Kidney epithelial cell (primary cell): ENCODE data around the gene ZNF609. TPM values are rescaled to one million over a fixed set of nuclear protein-coding genes. Genes with fewer than 3 reads are reported as not detected.
"Not testable (repeated sequence)": the region's sequence is repeated elsewhere in the genome, so short reads cannot be mapped to it uniquely, and the experiment has no call there.

Experiments
- DNase-seq: peaks from one replicate; pipeline ENCODE4 v3.0.0-alpha.2; 2010; ENCODE audit warnings: low read depth
- H3K27me3 ChIP-seq: 2 replicates; pipeline ENCODE4 v1.6.0; 2011; ENCODE audit warnings: low read length; ENCODE audit not compliant: control insufficient read depth, insufficient read depth
- H3K36me3 ChIP-seq: 2 replicates; pipeline ENCODE4 v1.5.1; 2011; ENCODE audit warnings: low read length; ENCODE audit not compliant: control insufficient read depth, insufficient read depth
- H3K4me3 ChIP-seq: 2 replicates; pipeline ENCODE4 v1.5.1; 2011; ENCODE audit warnings: low read depth, mild to moderate bottlenecking, control low read depth, low read length
- total RNA-seq: library from RNA; depleted of rRNA; stranded (reverse); fragments of >200 nt; gene quantifications from 2 replicates; pipeline ENCODE4 v1.2.3, GENCODE V29; 2015
- TF ChIP-seq, protein P1 (sequence below): IDR thresholded peaks from 2 replicates; pipeline ENCODE4 v1.5.1; 2011; ENCODE audit warnings: mild to moderate bottlenecking, moderate library complexity, low read length, control low read depth, inconsistent platforms; ENCODE audit not compliant: insufficient read depth, poor library complexity, severe bottlenecking

Gene ZNF609
- total RNA-seq, 1 donor from 2014 or later, result 18.4 TPM

DNA sequence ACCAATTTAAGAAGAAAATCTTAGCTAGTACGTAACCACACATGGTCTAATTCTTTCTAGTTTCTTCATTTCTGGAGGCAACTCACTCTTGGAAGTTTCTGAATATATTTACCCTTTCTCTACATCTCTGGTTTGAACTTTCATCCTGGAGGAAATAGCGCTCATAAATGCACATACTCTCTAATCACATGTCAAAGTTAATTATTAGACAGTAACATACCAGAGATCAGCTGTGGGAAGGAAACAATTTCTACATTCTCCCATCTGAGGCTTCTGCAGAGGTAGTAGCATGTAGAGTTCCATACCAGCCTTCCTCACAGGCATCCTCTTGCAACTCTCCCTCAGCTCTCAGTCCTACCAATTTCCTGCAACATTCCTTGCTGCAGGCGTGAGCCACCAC is 182.5 kb downstream of the ZNF609 start:
- Histone ChIP-seq H3K4me3 (no peak overlapping the region), H3K36me3 (no peaks in the 10 kb centered on the region), H3K27me3 (no peaks in the 10 kb centered on the region)
- no peak for DNase-seq
- TF ChIP-seq, protein P1, sequence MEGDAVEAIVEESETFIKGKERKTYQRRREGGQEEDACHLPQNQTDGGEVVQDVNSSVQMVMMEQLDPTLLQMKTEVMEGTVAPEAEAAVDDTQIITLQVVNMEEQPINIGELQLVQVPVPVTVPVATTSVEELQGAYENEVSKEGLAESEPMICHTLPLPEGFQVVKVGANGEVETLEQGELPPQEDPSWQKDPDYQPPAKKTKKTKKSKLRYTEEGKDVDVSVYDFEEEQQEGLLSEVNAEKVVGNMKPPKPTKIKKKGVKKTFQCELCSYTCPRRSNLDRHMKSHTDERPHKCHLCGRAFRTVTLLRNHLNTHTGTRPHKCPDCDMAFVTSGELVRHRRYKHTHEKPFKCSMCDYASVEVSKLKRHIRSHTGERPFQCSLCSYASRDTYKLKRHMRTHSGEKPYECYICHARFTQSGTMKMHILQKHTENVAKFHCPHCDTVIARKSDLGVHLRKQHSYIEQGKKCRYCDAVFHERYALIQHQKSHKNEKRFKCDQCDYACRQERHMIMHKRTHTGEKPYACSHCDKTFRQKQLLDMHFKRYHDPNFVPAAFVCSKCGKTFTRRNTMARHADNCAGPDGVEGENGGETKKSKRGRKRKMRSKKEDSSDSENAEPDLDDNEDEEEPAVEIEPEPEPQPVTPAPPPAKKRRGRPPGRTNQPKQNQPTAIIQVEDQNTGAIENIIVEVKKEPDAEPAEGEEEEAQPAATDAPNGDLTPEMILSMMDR, result no peak

DNA sequence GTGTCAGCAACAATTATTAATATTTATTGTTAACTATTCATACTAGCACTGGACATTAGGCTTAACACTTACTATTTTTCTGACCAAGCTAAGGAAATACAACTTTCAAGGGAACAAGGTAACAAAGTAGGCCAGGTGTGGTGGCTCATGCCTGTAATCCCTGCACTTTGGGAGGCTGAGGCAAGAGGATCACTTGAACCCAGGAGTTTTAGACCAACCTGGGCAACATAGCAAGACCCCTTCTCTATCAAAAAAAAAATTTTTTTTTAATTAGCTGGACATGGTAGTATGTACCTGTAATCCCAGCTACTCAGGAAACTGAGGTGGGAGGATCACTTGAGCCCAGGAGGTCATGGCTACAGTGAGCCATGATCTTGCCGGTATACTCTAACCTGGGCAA is 183.3 kb downstream of the ZNF609 start:
- no peaks in the 10 kb centered on the region for H3K27me3 ChIP-seq
- TF ChIP-seq, protein P1, result no peak
- no peak overlapping the region for H3K4me3 ChIP-seq
- no peaks in the 10 kb centered on the region for H3K36me3 ChIP-seq
- DNase-seq, result no peak

DNA sequence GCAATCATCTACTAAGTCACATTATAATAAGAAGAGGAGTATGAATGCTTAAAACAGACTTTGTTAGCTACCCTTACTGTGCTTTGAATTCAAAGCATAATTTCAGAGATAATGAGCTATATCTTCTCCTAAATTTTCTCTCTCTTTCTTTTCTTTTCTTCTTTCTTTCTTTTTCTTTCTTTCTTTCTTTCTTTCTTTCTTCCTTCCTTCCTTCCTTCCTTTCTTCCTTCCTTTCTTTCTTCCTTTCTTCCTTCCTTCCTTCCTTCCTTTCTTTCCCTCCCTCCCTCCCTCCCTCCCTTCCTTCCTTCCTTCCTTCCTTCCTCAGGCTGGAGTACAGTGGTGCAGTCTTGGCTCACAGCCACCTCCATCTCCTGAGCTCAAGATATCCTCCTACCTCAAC is 184.4 kb downstream of the ZNF609 start:
- not testable (repeated sequence) for H3K4me3 ChIP-seq, H3K36me3 ChIP-seq, H3K27me3 ChIP-seq, DNase-seq

DNA sequence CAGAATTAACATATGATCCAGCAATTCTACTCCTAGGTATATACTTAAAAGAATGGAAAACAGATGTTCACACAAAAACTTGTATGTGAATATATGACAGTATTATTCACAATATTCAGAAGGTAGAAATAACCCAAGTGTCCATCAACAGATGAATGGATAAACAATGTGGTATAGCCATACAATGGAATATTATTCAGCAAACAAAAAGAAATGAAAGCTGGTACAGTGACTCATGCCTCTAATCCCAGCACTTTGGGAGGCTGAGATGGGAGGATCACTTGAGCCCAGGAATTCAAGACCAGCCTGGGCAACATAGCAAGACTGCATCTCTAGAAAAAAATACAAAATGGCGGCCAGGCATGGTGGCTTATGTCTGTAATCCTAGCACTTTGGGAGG is 185.6 kb downstream of the ZNF609 start:
- Histone ChIP-seq H3K4me3 (no peak overlapping the region), H3K36me3 (no peaks in the 10 kb centered on the region), H3K27me3 (no peaks in the 10 kb centered on the region)
- no peak for DNase-seq
- TF ChIP-seq, protein P1, result no peak

DNA sequence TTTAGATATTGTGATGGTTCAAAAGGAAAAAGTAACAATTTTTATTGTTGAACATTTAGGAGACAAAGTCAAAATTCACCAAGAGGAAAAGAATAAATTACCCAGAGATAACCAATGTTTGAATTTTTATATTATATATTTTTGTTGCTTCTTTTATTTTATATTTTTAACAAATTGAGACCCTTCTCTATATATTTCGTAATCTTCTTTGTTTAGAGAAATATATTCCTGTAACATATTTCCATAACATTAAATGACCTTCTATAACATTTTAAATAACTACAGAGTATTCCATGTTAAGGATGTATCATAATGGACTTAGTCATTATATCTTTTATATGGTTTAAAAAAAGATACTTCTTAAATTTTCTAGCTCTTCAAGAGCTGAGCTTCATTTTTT is 187.0 kb downstream of the ZNF609 start:
- DNase-seq, result no peak

DNA sequence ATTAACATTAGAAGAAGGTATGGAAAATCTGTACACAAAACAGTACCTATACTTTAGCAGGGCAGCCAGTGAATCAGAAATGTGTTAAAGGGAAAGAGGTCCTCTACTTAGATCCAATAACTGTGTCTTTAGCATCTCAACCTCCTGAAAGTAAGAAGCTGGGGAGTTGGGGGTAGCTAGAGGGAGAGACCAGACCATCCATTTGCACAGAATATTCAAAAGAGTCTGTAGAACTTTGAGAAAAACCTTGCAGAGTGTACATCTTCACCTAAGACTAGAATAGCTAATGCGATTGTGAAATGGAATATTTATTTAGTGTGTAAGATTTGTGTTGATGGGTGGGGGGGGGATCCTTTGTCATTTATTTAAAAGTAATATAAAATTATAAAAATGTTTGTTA is 190.2 kb downstream of the ZNF609 start:
- Histone ChIP-seq H3K36me3 (no peaks in the 10 kb centered on the region), H3K4me3 (no peak overlapping the region), H3K27me3 (no peaks in the 10 kb centered on the region)
- TF ChIP-seq, protein P1, result no peak
- no peak for DNase-seq

More for the DNA sequence above, 187.0 kb downstream of the ZNF609 start:
- H3K4me3 ChIP-seq, result no peak overlapping the region
- no peaks in the 10 kb centered on the region for H3K27me3 ChIP-seq
- TF ChIP-seq, protein P1, result no peak
- H3K36me3 ChIP-seq, result no peaks in the 10 kb centered on the region
